ENCODE measurements around the gene KMT2D. TPM values are rescaled to one million over a fixed set of nuclear protein-coding genes. Genes with fewer than 3 reads are reported as not detected.

KMT2D gene
- total RNA-seq, 1 donor from 2014 or later, result 99.8 TPM

- Mint-ChIP-seq H3K27ac (ENCODE audit: unreplicated experiment) (no peak overlapping the region), H3K36me3 (ENCODE audit: low read depth) (no peaks in the 10 kb centered on the region), H3K4me3 (peak overlapping the region; percentile 78), H3K9me3 (no peaks in the 10 kb centered on the region), H3K27me3 (ENCODE audit: low read depth) (no peaks in the 10 kb centered on the region), H3K4me1 (peaks cover 26% of the 10 kb centered on the region)
- no peak for TF ChIP-seq CTCF (conservative IDR thresholded peaks at IDR 0.05)
- DNase-seq (ENCODE audit: low read depth, low spot score), result no peak
Measured at GRCh38 chr12:49015196-49015595, 45.4 kb downstream of the KMT2D start.

- H3K27ac Mint-ChIP-seq (ENCODE audit: unreplicated experiment), result no peak overlapping the region
- no peaks in the 10 kb centered on the region for H3K27me3 Mint-ChIP-seq (ENCODE audit: low read depth)
- peaks cover 21% of the 10 kb centered on the region for H3K4me1 Mint-ChIP-seq
- DNase-seq (ENCODE audit: low read depth, low spot score), result no peak
- TF ChIP-seq CTCF (conservative IDR thresholded peaks at IDR 0.05), result no peak
- H3K36me3 Mint-ChIP-seq (ENCODE audit: low read depth), result no peaks in the 10 kb centered on the region
- peak overlapping the region; percentile 78 for H3K4me3 Mint-ChIP-seq
- H3K9me3 Mint-ChIP-seq, result no peaks in the 10 kb centered on the region
Measured at GRCh38 chr12:49014547-49014946, 46.0 kb downstream of the KMT2D start.

GRCh38 chr12:49013428-49013827 is 47.2 kb downstream of the KMT2D start:
- Mint-ChIP-seq H3K9me3 (no peaks in the 10 kb centered on the region), H3K4me3 (no peak overlapping the region), H3K36me3 (ENCODE audit: low read depth) (no peaks in the 10 kb centered on the region), H3K27me3 (ENCODE audit: low read depth) (no peaks in the 10 kb centered on the region), H3K4me1 (peaks cover 14% of the 10 kb centered on the region), H3K27ac (ENCODE audit: unreplicated experiment) (no peak overlapping the region)
- DNase-seq (ENCODE audit: low read depth, low spot score), result no peak
- no peak for TF ChIP-seq CTCF (conservative IDR thresholded peaks at IDR 0.05)

GRCh38 chr12:49012739-49013138 is 47.9 kb downstream of the KMT2D start:
- no peaks in the 10 kb centered on the region for H3K9me3 Mint-ChIP-seq
- no peak overlapping the region for H3K27ac Mint-ChIP-seq (ENCODE audit: unreplicated experiment)
- TF ChIP-seq CTCF (conservative IDR thresholded peaks at IDR 0.05), result no peak
- H3K4me3 Mint-ChIP-seq, result no peak overlapping the region
- H3K27me3 Mint-ChIP-seq (ENCODE audit: low read depth), result no peaks in the 10 kb centered on the region
- no peaks in the 10 kb centered on the region for H3K36me3 Mint-ChIP-seq (ENCODE audit: low read depth)
- DNase-seq (ENCODE audit: low read depth, low spot score), result no peak
- peaks cover 8% of the 10 kb centered on the region for H3K4me1 Mint-ChIP-seq

Other genes with a start within 250 kb of the KMT2D start
- 57.4 and 59.7 TPM in 2 replicates for gene CACNB3, start 242.3 kb downstream of the KMT2D start, total RNA-seq
- gene DDX23, start 208.6 kb downstream of the KMT2D start, total RNA-seq, result 119 and 124 TPM in 2 replicates
- 4.2 and 6.1 TPM in 2 replicates for gene RND1, start 194.9 kb downstream of the KMT2D start, total RNA-seq
- 15.1 and 18.6 TPM in 2 replicates for gene FKBP11, start 135.3 kb downstream of the KMT2D start, total RNA-seq
- gene ARF3, start 103.3 kb downstream of the KMT2D start, total RNA-seq, result 194 and 202 TPM in 2 replicates
- gene WNT10B, start 89.1 kb downstream of the KMT2D start, total RNA-seq, result 1.3 and 1.8 TPM in 2 replicates
- gene WNT1, start 82.5 kb downstream of the KMT2D start, total RNA-seq, result 1.2 and 2.1 TPM in 2 replicates
- gene DDN, start 61.4 kb downstream of the KMT2D start, total RNA-seq, result 0.51 and 0.64 TPM in 2 replicates
- gene PRKAG1, start 42.0 kb downstream of the KMT2D start, total RNA-seq, result 58.5 and 61.9 TPM in 2 replicates
- gene RHEBL1, start 9.2 kb upstream of the KMT2D start, total RNA-seq, result 1.2 and 2.1 TPM in 2 replicates
- 1.5 TPM in 2 replicates for gene DHH, start 34.0 kb upstream of the KMT2D start, total RNA-seq
- 101 TPM in 2 replicates for gene LMBR1L, start 50.1 kb upstream of the KMT2D start, total RNA-seq
- 3,094 and 3,153 TPM in 2 replicates for gene TUBA1B, start 70.6 kb upstream of the KMT2D start, total RNA-seq
- gene TUBA1A, start 128.3 kb upstream of the KMT2D start, total RNA-seq, result 1,729 and 1,742 TPM in 2 replicates
- gene TUBA1C, start 204.3 kb upstream of the KMT2D start, total RNA-seq, result 203 and 208 TPM in 2 replicates
- gene PRPH, start 234.4 kb upstream of the KMT2D start, total RNA-seq, result 0.70 and 1.3 TPM in 2 replicates

All from neural crest cell (in vitro differentiated cells).